GM23338 (cell line): ENCODE data around the gene SPSB4. TPM values are rescaled to one million over a fixed set of nuclear protein-coding genes. Genes with fewer than 3 reads are reported as not detected.

Source experiments
- ATAC-seq: fragments of 200-7000 bp; cut with Tn5 transposase; 3 replicates; pipeline ENCODE4 v1.9.1; 2020
- DNase-seq: peaks from one replicate; pipeline ENCODE4 v3.0.0-alpha.2; 2015; ENCODE audit warnings: low spot score
- H2AFZ ChIP-seq: fragments of 200-600 bp; sonication (generic); 2 replicates; pipeline ENCODE4 v1.8.0; 2016; ENCODE audit warnings: antibody characterized with exemption, mild to moderate bottlenecking, moderate library complexity
- H3F3A ChIP-seq: fragments of 200-600 bp; sonication (generic); replicated peaks from 2 replicates; pipeline ENCODE4 v1.8.0; 2017; ENCODE audit warnings: antibody characterized with exemption, mixed run types, low read depth
- H3K27ac ChIP-seq: fragments of 200-600 bp; sonication (generic); 2 replicates; pipeline ENCODE4 v1.6.1; 2016; ENCODE audit warnings: low read depth
- H3K27me3 ChIP-seq: fragments of 200-600 bp; sonication (generic); 2 replicates; pipeline ENCODE4 v1.8.0; 2016; ENCODE audit warnings: mild to moderate bottlenecking, mixed run types, moderate library complexity; ENCODE audit not compliant: insufficient read depth
- H3K36me3 ChIP-seq: fragments of 200-600 bp; sonication (generic); 2 replicates; pipeline ENCODE4 v1.8.0; 2016; ENCODE audit warnings: mild to moderate bottlenecking; ENCODE audit not compliant: insufficient read depth
- H3K4me1 ChIP-seq: fragments of 200-600 bp; sonication (generic); 2 replicates; pipeline ENCODE4 v1.8.0; 2016; ENCODE audit warnings: mild to moderate bottlenecking, moderate library complexity; ENCODE audit not compliant: insufficient read depth
- H3K4me2 ChIP-seq: fragments of 200-600 bp; sonication (generic); 2 replicates; pipeline ENCODE4 v1.7.1; 2017; ENCODE audit warnings: mixed run types
- H3K4me3 ChIP-seq: fragments of 200-600 bp; sonication (generic); 2 replicates; pipeline ENCODE4 v1.6.1; 2016; ENCODE audit warnings: mixed run types
- H3K79me2 ChIP-seq: fragments of 200-600 bp; sonication (generic); replicated peaks from 2 replicates; pipeline ENCODE4 v1.8.0; 2017; ENCODE audit warnings: mild to moderate bottlenecking; ENCODE audit not compliant: insufficient read depth
- H3K9me2 ChIP-seq: fragments of 200-600 bp; sonication (generic); 2 replicates; pipeline ENCODE4 v1.8.0; 2017; ENCODE audit not compliant: insufficient read depth
- H4K20me1 ChIP-seq: fragments of 200-600 bp; sonication (generic); replicated peaks from 2 replicates; pipeline ENCODE4 v1.8.0; 2017; ENCODE audit warnings: mild to moderate bottlenecking; ENCODE audit not compliant: insufficient read depth
- H3K27ac Mint-ChIP-seq: 2 replicates; pipeline ENCODE4 v1.8.0; 2020; ENCODE audit warnings: inconsistent platforms, mild to moderate bottlenecking, moderate library complexity, mixed read lengths
- H3K27me3 Mint-ChIP-seq: 3 replicates; pipeline ENCODE4 v1.8.0; 2022; ENCODE audit warnings: low read depth, mild to moderate bottlenecking, moderate library complexity, mixed read lengths, inconsistent platforms; ENCODE audit not compliant: insufficient read depth, poor library complexity
- H3K36me3 Mint-ChIP-seq: 3 replicates; pipeline ENCODE4 v1.8.0; 2021; ENCODE audit warnings: low read depth, mild to moderate bottlenecking, inconsistent platforms, moderate library complexity, mixed read lengths
- H3K4me1 Mint-ChIP-seq: 3 replicates; pipeline ENCODE4 v1.8.0; 2020; ENCODE audit warnings: mild to moderate bottlenecking, inconsistent platforms, mixed read lengths
- H3K4me3 Mint-ChIP-seq: 3 replicates; pipeline ENCODE4 v1.8.0; 2021; ENCODE audit warnings: moderate library complexity, mild to moderate bottlenecking, inconsistent platforms, mixed read lengths
- H3K9me3 Mint-ChIP-seq: 3 replicates; pipeline ENCODE4 v1.8.0; 2020; ENCODE audit warnings: moderate library complexity, mild to moderate bottlenecking, inconsistent platforms, mixed read lengths
- CREB1 ChIP-seq: fragments of 250-450 bp; sonication (Bioruptor Pico); IDR thresholded peaks from 2 replicates; pipeline ENCODE4 v1.5.0; 2020; ENCODE audit warnings: low read depth, mild to moderate bottlenecking, moderate library complexity
- CTCF ChIP-seq, 2 experiments: fragments of 200-600 bp in 1 of 2; sonication (generic) in 1 of 2; conservative IDR thresholded peaks; 2 replicates each; pipeline versions ENCODE4 v1.5.1 to v1.6.1; 2016 to 2017; ENCODE audit warnings: antibody characterized with exemption in 2 of 2, low read depth in 2 of 2, mild to moderate bottlenecking in 2 of 2, moderate library complexity in 1 of 2
- ETS1 ChIP-seq: IDR thresholded peaks from 2 replicates; pipeline ENCODE4 v1.6.1; 2016; ENCODE audit warnings: antibody characterized with exemption
- EZH2 ChIP-seq: fragments of 200-600 bp; sonication (generic); IDR thresholded peaks from one replicate; pipeline ENCODE4 v1.8.0; 2017; ENCODE audit warnings: antibody characterized with exemption, mild to moderate bottlenecking, low read depth; ENCODE audit not compliant: unreplicated experiment
- EZH2phosphoT487 ChIP-seq: fragments of 200-600 bp; sonication (generic); IDR thresholded peaks from one replicate; pipeline ENCODE4 v1.8.1; 2018; ENCODE audit warnings: antibody characterized with exemption; ENCODE audit not compliant: unreplicated experiment
- JUNB ChIP-seq: IDR thresholded peaks from one replicate; pipeline ENCODE4 v1.6.1; 2016; ENCODE audit warnings: antibody characterized with exemption; ENCODE audit not compliant: unreplicated experiment
- NANOG ChIP-seq: IDR thresholded peaks from 2 replicates; pipeline ENCODE4 v1.6.1; 2016; ENCODE audit warnings: antibody characterized with exemption, borderline replicate concordance
- POLR2AphosphoS5 ChIP-seq: IDR thresholded peaks from 2 replicates; pipeline ENCODE4 v1.6.1; 2016; ENCODE audit warnings: antibody characterized with exemption, low read depth
- STAT1 ChIP-seq: IDR thresholded peaks from one replicate; pipeline ENCODE4 v1.6.1; 2016; ENCODE audit warnings: antibody characterized with exemption; ENCODE audit not compliant: unreplicated experiment
- ZNF114 ChIP-seq: fragments of 250-450 bp; sonication (Bioruptor Pico); IDR thresholded peaks from 2 replicates; pipeline ENCODE4 v1.5.0; 2020; ENCODE audit warnings: mild to moderate bottlenecking, moderate library complexity
- ZNF331 ChIP-seq: fragments of 250-450 bp; sonication (Bioruptor Pico); IDR thresholded peaks from 2 replicates; pipeline ENCODE4 v1.5.0; 2020; ENCODE audit warnings: low read depth, mild to moderate bottlenecking, moderate library complexity
- ZNF462 ChIP-seq: fragments of 250-450 bp; sonication (Bioruptor Pico); IDR thresholded peaks from 2 replicates; pipeline ENCODE4 v1.5.0; 2020; ENCODE audit warnings: mild to moderate bottlenecking, moderate library complexity
- polyA plus RNA-seq: library from polyadenylated mRNA; unstranded; fragments of >200 nt; fragmentation: Nextera tagmentation; extraction: Ambion mirVana; gene quantifications from 2 replicates; pipeline ENCODE4 v1.2.1, GENCODE V29; 2016
- total RNA-seq: library from RNA; depleted of rRNA; stranded (reverse); fragments of >200 nt; shearing (Covaris generic); gene quantifications from 2 replicates; pipeline ENCODE4 v1.2.3, GENCODE V29; 2014
- TF ChIP-seq, protein P1 (sequence below): IDR thresholded peaks from one replicate; pipeline ENCODE4 v1.6.1; 2018; ENCODE audit warnings: antibody characterized with exemption; ENCODE audit not compliant: unreplicated experiment

Gene SPSB4
- total and polyA plus RNA-seq, 2 experiments from 2014 or later, result 6.7 to 25.9 TPM

DNA sequence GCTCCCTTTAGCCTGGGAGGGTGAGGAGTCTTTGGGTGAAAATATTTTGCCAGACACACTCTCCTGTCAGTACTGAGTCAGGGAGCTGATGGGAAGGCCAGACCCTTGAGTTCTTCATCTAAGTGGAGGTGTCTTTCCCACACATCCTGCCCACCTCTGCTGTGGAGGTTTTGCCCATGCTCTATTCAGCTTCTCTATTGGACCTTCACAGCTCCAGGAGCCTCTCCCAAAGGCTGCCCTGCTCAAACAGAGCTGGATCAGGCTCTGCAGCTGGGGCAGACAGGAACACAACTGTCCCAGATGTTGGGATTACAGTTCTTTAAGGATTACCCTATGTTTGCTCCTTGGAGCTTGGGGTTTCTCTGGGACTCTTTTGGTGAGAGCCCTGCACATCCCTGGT is 77.9 kb downstream of the SPSB4 start:
- no peaks in the 10 kb centered on the region for H3K79me2 ChIP-seq
- Mint-ChIP-seq H3K27me3 (peaks cover 6% of the 10 kb centered on the region), H3K36me3 (peaks cover 10% of the 10 kb centered on the region; the same call in 2 of the 3 replicates), H3K9me3 (peaks cover 13% of the 10 kb centered on the region; the same call in 2 of the 3 replicates), H3K4me1 (no peaks in the 10 kb centered on the region), H3K4me3 (no peak overlapping the region), H3K27ac (no peak overlapping the region)
- no peaks in the 10 kb centered on the region for H3K4me1 ChIP-seq
- DNase-seq, result no peak
- H4K20me1 ChIP-seq, result no peaks in the 10 kb centered on the region
- H3F3A ChIP-seq, result no peaks in the 10 kb centered on the region
- TF ChIP-seq CTCF (conservative IDR thresholded peaks at IDR 0.05; ENCODE audit: low read depth in 2 of 2) (no peak), ZNF331 (no peak), STAT1 (no peak), EZH2 (no peak), ETS1 (no peak), JUNB (no peak), CREB1 (CRISPR knock-in tag) (no peak), ZNF462 (CRISPR knock-in tag) (no peak), NANOG (no peak), POLR2AphosphoS5 (no peak), ZNF114 (CRISPR knock-in tag) (no peak), EZH2phosphoT487 (no peak)
- TF ChIP-seq, protein P1, sequence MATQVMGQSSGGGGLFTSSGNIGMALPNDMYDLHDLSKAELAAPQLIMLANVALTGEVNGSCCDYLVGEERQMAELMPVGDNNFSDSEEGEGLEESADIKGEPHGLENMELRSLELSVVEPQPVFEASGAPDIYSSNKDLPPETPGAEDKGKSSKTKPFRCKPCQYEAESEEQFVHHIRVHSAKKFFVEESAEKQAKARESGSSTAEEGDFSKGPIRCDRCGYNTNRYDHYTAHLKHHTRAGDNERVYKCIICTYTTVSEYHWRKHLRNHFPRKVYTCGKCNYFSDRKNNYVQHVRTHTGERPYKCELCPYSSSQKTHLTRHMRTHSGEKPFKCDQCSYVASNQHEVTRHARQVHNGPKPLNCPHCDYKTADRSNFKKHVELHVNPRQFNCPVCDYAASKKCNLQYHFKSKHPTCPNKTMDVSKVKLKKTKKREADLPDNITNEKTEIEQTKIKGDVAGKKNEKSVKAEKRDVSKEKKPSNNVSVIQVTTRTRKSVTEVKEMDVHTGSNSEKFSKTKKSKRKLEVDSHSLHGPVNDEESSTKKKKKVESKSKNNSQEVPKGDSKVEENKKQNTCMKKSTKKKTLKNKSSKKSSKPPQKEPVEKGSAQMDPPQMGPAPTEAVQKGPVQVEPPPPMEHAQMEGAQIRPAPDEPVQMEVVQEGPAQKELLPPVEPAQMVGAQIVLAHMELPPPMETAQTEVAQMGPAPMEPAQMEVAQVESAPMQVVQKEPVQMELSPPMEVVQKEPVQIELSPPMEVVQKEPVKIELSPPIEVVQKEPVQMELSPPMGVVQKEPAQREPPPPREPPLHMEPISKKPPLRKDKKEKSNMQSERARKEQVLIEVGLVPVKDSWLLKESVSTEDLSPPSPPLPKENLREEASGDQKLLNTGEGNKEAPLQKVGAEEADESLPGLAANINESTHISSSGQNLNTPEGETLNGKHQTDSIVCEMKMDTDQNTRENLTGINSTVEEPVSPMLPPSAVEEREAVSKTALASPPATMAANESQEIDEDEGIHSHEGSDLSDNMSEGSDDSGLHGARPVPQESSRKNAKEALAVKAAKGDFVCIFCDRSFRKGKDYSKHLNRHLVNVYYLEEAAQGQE, result no peak
- no peak overlapping the region for H2AFZ ChIP-seq
- H3K36me3 ChIP-seq, result no peaks in the 10 kb centered on the region
- no peaks in the 10 kb centered on the region for H3K9me2 ChIP-seq
- no peak overlapping the region for H3K27ac ChIP-seq
- no peak for ATAC-seq
- no peak overlapping the region for H3K4me3 ChIP-seq
- no peaks in the 10 kb centered on the region for H3K27me3 ChIP-seq
- H3K4me2 ChIP-seq, result no peak overlapping the region
